Measurements from ENCODE around the gene RAB1A.

Gene RAB1A

DNA sequence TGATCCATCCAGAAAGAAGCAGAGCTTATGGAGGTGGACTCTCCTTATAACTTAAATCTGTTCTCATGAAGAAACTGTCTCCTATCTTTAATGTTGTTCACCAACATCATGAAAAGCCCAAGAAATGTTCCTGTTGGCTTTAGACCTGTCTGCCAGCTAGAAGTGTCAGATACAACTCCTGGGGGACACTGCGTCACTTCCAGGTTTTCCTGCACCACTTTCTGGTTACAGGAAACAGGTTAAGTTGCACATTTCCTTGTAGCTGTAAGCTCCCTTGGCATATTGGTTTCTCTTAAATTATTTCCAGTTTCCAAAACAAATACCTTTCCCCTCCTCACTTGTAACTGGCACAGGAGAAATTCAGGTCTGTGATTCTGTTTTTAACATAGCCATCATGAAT, 70.8 kb downstream of the RAB1A start:
- no peak for TF ChIP-seq CTCF (IDR thresholded peaks at IDR 0.05; ENCODE audit: insufficient read depth, low read depth, low read length, missing control alignments)

DNA sequence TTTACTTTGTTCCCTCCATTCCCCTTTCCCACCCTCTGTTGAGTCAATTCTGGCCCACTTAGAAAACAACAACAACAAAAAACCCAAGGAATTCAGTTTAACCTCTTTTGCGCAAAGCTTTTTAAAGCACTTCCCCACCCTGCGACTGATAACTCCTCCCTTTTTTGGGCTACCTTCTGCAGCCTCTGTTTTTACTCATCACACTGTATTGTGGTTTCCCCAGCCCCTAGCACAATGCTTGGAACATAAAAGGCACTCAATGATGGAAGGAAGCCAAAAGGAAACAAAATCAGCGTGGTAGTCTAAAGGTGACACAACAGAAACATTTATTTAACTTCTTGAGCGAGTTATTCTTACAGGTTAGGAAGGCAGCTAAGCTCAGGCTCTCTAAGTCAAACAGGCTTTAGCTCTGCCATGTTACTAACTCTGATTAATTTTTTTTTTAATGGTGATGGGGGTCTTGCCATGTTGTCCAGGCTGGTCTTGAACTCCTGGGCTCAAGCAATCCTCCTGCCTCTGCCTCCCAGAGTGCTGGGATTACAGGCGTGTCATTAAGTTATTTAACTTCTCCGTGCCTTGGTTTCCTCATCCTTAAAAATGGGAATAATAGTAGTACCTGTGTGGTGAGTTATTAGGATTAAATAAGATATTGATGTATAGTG, 72.4 kb downstream of the RAB1A start:
- TF ChIP-seq CTCF (IDR thresholded peaks at IDR 0.05; ENCODE audit: insufficient read depth, low read depth, low read length, missing control alignments) = no peak
- peak overlapping the region; percentile 75 for H3K4me3 ChIP-seq (ENCODE audit: low read length)
- peak; percentile 80 for DNase-seq (ENCODE audit: low read depth)

More for the DNA sequence above, 70.8 kb downstream of the RAB1A start:
- no peak for DNase-seq (ENCODE audit: low read depth)
- no peak overlapping the region for H3K4me3 ChIP-seq (ENCODE audit: low read length)

GRCh38 chr2:65057054-65057375, 72.9 kb downstream of the RAB1A start:
- peak overlapping the region; percentile 75 for H3K4me3 ChIP-seq (ENCODE audit: low read length)
- TF ChIP-seq CTCF (IDR thresholded peaks at IDR 0.05; ENCODE audit: insufficient read depth, low read depth, low read length, missing control alignments) = no peak
- DNase-seq (ENCODE audit: low read depth) = no peak

- DNase-seq (ENCODE audit: low read depth) = peak; percentile 99
- TF ChIP-seq CTCF (IDR thresholded peaks at IDR 0.05; ENCODE audit: insufficient read depth, low read depth, low read length, missing control alignments) = no peak
These were observed 73.5 kb downstream of the RAB1A start, which contains the start of gene CEP68 for GRCh38 chr2:65056215-65057053. Gene CEP68 (plus strand): TSS chr2:65056416. CDS start chr2:65069445, 13,029 bp downstream.

GRCh38 chr2:65055422-65056214, 74.3 kb downstream of the RAB1A start:
- peak overlapping the region; percentile 75 for H3K4me3 ChIP-seq (ENCODE audit: low read length)
- TF ChIP-seq CTCF (IDR thresholded peaks at IDR 0.05; ENCODE audit: insufficient read depth, low read depth, low read length, missing control alignments) = no peak
- no peak for DNase-seq (ENCODE audit: low read depth)

More at GRCh38 chr2:65056215-65057053, 73.5 kb downstream of the RAB1A start, which contains the start of gene CEP68:
- H3K4me3 ChIP-seq (ENCODE audit: low read length) = peak within 1 kb of the TSS; percentile 75

DNA sequence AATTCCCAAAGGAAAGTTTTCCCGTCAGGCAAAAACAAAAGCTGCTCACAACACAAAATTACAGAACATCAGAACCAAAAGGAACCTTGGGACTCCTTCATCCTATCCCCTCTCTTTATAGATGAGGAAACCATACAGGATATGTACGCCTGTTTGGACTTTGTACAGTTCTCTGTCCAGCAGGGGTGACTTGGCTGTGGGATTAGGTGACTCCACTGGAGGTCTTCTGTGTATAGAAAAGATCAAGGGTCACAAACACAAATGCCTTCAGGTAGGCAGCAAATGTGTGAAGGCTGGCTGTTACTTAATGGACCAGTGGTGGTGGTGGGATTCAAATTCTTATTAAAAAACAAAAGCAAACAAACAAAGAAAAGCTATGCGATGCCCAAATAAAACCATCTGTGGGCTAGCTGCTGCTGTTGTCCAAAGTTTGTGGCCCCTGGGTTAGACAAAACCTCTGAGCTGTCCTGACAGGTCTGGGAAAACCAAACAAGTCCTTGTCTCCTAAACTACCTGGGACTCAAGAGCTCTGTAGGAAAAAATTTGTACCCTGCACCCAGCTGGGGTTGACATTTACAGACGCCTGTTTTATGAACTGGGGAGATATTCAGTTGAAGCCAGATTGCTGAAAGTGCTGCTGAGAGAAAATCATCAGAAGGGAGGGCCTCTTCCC, 75.0 kb downstream of the RAB1A start:
- TF ChIP-seq CTCF (IDR thresholded peaks at IDR 0.05; ENCODE audit: insufficient read depth, low read depth, low read length, missing control alignments) = no peak
- no peak overlapping the region for H3K4me3 ChIP-seq (ENCODE audit: low read length)
- no peak for DNase-seq (ENCODE audit: low read depth)

Data from epithelial cell of esophagus (primary cell).